GM18498 (cell line): ENCODE data around the gene CCR7.

Source experiments
- ATAC-seq: cut with Tn5 transposase; IDR thresholded peaks from one replicate; pipeline ENCODE4 v1.9.1; 2021; ENCODE audit warnings: mild to moderate bottlenecking, moderate library complexity; ENCODE audit not compliant: unreplicated experiment

The CCR7 gene

GRCh38 chr17:40564883-40565768 lies at the start of gene CCR7:
Gene CCR7, minus strand, starts transcription at chr17:40565472. Its CDS starts 63 bp downstream, at chr17:40565409.
- ATAC-seq, result no peak

DNA sequence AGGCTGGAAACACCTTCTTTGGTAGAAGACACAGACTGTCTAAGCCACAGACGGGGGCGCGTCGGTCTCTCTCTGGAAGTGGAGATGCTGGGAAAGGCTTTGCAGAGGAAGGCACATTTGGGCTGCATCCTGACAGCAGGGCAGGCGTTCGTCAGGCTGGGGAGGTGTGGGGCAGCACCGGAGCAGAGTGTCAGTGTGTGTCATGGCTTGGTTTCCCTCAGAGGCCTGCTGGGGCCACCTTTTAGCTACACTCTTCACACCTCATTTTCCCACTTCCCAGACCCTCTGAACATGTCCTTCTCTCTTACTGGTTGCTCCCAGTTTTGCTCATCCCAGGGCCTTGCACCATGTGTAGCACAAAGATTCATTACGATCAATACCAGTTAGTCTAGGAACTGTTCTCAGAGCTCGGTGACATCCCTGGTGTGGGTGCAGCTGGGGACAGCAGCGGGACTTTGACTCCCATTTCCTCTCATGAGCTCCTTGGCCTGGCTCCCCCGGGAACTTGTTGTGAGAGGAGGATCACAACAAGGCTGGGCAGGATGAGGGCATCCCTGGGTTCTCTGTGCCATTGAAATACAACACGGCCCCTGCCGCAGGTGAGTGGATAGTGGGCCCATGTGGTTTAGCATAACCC lies 49.3 kb upstream of the CCR7 start:
- peak; percentile 3 for ATAC-seq

- no peak for ATAC-seq
Measured at GRCh38 chr17:40613467-40614154, 48.3 kb upstream of the CCR7 start.

DNA sequence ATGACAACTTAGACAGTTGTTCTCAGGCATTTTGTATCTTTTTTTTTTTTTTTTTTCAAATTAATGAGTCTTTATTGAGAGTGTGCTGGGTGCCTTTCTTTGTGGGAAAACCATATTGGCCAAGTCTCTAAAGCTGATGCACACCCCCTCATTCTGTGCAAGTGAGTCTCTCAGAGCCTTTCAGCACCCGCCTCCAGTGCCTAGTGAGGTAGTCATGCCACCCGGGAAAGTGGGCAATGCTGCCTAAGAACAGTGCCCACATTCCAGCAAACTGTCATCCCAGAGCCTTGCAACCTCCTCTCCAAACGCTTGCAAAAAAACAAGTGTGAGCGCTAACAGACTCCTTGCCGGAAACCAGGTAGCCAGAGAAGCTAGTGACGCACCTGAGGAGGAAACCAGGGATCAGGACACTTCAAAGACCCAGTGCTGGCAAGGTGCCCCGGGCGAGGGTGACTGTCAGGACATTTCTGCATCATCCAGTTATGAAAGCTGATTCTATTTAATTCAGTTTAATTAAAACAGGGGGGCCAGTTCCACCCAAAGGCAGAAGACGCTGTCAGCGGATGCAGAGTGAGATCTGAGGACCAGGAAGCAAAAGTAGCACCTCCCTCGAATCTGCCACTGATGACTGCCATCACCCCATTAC lies 47.5 kb upstream of the CCR7 start:
- no peak for ATAC-seq

- no peak for ATAC-seq
Measured at GRCh38 chr17:40611840-40612474, 46.7 kb upstream of the CCR7 start.

DNA sequence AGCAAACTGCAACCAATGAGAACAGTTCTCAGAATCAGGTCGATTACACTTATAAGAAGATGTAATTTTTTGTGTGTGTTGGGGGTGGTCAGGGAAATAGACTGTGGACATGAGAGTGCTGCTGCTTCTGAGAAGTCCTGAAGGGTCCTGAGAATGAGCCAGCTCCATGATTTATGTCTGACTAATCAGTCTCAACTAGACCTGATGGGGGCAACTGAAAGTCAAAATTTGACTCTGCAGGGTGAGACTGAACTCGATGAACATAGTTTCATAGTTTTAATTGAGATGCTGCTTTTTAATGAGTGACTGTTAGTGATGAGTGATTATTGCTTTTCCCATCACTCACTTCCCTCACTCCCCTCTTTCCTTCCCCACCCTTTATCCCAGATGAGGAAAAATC lies 45.1 kb upstream of the CCR7 start:
- ATAC-seq, result no peak

DNA sequence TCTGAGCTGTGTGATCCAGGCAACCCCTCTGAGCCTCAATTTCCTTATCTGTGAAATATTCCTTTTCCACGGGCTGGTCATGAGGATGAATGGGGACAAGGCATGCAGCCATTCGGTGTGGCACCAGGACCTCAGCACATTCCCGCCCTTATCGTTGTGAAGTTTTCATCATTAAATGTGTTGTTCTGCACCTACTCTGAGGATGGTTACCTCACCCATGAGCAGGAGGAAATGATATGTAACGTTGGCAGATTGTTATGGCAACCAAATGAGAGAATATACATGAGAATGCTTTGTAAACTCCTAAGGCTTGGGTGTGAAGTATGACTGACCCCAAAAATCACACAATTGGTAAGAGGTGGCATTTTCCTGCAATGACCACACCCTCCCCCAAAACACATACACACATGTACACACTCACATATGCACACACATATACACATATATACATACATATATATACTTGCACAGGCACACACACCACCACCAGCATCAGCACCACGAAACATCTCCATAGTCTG lies 42.8 kb upstream of the CCR7 start:
- ATAC-seq, result no peak

DNA sequence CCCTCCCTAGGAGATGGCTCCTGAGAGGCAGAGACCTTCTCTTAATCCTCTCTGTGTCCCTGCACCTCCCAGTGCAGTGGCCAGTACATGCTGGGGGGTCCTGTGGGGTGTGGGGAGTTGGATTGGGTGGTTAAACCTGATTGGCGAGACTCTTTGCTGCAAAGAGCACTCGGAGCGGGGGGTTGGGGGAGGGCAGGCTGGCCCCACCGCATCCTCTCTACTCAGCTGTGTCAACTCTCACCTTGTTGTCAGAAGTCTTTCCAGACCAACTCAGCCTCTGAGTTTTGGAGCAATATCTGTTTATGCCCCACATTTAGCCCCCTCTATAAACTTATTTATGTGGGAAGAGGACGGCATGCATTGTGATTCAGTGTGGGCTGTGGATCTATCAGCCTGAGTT lies 42.4 kb upstream of the CCR7 start:
- no peak for ATAC-seq

GRCh38 chr17:40606548-40607353 lies 41.5 kb upstream of the CCR7 start:
- no peak for ATAC-seq

DNA sequence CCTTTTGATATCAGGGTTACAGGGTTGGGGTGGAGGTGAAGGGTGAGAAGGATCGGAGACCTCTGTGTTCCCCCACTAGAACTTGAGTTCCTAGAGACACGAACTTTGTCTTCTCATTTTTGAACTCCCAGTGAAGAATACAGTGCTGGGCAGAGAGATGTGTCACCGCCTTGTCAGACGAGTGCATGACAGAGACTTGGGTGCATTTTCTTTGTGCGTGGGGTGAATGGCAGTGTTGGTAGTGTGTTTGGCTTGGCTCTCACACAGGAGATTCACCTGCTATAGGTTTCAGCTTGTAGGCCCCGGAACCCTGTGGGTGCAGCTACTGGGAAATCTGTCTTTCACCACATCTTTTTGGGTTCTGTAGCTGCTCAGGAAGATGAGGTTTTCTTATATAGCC lies 40.0 kb upstream of the CCR7 start:
- no peak for ATAC-seq

GRCh38 chr17:40604327-40605080 lies 39.2 kb upstream of the CCR7 start:
- ATAC-seq, result no peak

DNA sequence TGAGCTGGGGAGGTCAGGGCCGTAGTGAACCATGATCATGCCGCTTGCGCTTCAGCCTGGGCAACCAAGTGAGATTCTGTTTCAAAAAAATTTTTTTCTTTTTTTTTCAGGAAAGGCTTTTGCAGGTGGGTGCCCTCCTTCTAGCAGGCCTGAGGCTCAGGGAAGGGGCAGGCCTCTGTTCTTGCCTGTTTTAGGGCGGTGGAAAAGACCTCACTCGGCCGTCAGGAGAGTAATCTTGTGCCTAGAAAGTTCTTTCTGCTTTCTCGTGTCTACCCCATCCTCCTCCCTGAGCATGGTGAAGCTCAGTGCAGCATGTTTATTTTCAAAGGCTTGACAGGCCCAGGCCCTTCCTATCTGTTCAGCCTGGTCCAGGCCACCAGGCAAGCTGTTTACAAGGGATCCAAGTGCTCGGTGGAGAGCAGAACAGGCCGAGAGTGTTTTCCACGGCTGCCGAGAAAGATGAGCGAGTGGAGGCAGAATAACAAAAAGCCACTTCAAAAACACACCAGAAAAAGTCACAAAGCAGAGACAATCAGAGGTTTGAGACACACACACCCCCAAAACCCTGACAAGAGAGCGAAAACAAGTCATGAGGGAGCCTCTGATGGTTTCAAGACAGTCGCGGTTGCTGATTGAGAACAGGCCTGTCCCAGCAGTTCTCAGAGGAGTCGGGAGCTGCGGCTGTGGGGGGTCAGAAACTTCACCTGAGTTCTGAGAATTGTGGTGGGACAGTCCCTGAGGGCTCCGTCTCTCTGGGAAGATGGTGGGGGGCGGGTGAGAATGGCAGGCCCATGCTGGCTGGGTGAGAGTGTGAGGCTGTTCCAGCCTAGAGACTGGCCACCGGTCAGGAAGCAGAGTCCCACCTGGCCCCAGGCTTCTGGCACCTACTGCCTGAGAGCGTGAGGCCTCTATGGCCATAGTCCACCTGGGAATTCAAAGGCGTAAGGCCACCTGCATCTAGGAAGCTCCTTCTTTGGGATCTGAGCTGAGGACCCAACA lies 37.5 kb upstream of the CCR7 start:
- ATAC-seq, result no peak

- ATAC-seq, result no peak
Measured at GRCh38 chr17:40600486-40601046, 35.3 kb upstream of the CCR7 start.

DNA sequence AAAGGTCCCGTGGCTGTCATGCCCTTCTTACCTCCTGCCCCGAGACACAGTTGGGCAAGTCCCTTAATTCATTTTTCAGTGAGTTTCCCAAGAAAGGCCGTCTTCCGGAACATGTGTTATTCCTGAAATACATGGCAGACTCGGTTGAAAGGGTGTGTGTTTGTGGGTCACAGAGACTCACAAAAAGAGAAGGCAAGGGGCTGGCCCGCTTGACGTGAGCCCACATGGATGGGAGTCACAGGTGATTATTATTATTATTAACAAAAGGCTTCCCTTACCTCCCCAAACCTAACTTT lies 34.1 kb upstream of the CCR7 start:
- ATAC-seq, result no peak

GRCh38 chr17:40598619-40599467 lies 33.6 kb upstream of the CCR7 start:
- ATAC-seq, result peak; percentile 56

- ATAC-seq, result no peak
Measured at GRCh38 chr17:40598301-40598618, 33.0 kb upstream of the CCR7 start.
